CD4-positive, alpha-beta T cell treated with Interleukin-12 subunit alpha and Interleukin-12 subunit beta, for 1 hour (primary cell): Measurements from ENCODE around the gene ARGFX.

Experiments
- DNase-seq: peaks from one replicate; pipeline ENCODE4 v3.0.0-alpha.2; 2020

The ARGFX gene

DNA sequence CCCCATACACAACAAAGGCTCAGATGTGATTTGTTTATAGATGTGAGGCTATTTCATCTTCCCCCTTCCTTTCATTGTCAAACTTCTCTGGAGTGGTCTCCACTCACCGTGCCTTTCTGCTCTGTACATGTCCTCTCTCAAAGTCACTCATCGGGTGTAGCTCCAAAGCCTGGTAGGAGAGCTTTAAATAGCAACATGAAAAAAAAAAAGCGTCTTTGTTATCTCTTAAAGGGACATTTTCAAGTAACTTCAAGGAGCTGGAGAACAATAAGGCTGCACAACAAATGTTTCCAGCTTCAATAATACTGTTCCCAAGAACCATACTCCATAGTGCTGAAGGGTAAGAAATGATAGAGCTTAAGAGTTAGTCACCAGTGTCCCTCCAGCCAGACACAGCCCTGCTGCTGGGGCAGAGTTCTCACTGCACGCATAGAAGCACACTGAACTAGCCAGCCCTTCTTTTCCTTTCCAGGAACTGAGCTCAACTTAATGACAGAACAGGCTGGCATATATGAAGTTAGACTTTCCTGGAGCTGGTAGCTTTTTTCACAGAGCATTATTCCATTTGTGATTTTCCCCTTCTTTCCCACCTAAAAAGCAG lies 33.6 kb downstream of the ARGFX start:
- DNase-seq, result no peak

DNA sequence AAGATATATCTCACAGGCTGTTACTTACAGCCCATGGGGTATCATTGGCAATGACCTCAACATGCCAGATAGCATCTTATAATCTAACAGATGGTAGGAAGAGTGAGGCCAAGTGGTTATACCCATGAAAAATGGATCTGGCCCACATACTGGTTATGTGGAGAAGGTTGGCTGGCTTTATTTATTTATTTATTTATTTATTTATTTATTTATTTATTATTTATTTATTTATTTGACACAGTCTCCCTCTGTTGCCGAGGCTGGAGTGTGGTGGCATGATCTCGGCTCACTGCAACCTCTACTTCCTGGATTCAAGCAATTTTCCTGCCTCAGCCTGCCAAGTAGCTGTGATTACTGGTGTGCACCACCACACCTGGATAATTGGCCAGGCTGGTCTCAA lies 37.0 kb downstream of the ARGFX start:
- no peak for DNase-seq

DNA sequence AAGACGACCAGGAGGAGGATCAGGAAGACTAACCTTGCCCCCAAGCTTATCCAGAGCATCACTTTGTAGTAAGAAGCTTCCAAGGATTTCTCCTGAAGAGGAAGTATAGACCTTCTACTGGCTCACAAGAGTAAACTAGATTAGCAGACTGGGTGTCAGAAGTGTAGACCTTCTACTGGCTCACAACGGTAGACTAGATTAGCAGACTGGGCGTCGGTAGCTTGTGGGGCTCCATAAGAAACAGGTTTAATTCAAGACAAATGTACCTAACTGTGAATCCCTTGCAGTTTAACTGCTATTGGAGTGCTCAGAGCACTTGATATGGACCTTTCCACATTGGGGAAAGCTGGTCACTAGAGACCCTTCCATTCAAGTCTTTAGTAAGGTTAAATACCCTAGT lies 38.4 kb downstream of the ARGFX start:
- DNase-seq, result no peak
